Fibroblast of the conjunctiva (primary cell): ENCODE data around the gene ZFYVE1.
"Not testable (repeated sequence)": the region's sequence is repeated elsewhere in the genome, so short reads cannot be mapped to it uniquely, and the experiment has no call there.

Experiments
- DNase-seq: peaks from one replicate; pipeline ENCODE4 v3.0.0-alpha.2; 2010; ENCODE audit warnings: low read depth

The ZFYVE1 gene

DNA sequence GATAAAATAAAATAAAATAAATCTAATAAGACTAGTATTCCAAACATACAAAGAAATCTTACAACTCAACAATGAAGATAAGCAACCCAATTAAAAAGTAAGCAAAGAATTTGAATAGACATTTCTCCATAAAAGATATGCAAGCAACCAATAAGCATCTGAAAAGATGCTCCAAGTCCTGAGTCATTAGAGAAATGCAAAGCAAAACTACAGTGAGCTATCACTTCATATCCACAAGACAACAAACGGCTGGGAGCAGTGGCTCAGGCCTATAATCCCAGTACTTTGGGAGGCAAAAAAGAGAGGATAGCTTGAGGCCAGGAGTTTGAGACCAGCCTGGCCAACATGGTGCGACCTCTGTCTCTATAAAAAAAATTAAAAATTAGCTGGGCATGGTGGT is 26.8 kb downstream of the ZFYVE1 start:
- DNase-seq = no peak

DNA sequence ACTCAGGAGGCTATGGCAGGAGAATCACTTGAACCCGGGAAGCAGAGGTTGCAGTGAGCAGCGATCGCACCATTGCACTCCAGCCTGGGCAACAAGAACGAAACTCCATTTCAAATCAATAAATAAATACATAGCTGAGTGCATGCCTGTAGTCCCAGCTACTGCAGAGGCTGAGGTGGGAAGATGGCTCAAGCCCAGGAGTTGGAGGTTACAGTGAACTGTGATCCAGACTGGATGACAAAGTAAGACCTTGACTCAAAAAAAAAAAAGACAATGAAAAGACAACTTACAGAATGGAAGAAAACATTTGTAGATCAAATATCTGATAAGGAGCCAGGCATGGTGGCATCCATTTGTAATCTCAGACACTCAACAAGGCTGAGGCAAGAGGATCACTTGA is 27.6 kb downstream of the ZFYVE1 start:
- no peak for DNase-seq

- DNase-seq = no peak
Measured at GRCh38 chr14:72998252-72998903, 28.5 kb downstream of the ZFYVE1 start.

DNA sequence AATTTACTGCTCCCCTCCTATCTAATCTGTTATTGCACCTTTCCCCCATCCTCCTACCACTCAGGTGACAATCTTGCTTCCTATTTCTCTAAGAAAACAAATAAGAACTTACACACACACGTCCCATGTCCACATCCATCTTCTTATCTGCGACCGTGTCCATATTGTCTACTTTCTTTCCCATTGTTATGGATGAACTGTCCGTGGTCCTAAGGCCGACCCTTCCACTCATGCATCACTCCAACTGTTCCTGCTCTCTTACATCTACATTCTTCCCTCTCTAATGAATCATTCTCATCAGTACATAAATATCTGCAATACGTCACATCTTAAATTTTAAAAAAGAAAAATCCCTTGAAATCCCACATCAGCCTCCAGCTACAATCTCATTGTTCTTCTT is 30.0 kb downstream of the ZFYVE1 start:
- no peak for DNase-seq

- DNase-seq = no peak
Measured at GRCh38 chr14:72990171-72990570, 36.7 kb downstream of the ZFYVE1 start.

DNA sequence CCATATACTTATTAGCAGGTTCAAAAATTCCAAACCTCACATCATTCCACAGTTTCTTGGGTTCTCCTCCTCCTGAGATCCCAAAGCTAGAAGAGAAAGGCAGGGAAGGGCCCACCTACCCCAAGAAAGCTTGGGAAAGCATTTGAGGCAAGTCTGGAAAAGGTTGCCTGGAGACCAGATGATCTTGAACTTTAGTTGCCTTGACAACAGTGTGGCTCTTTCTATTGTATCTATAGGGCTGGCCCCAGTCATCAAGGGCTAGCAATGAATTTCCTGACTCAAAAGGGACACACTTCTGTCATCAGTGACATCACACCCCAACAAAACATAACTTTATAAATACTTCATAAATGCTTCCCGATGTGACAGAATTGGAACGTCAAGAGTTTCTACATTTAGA is 40.0 kb downstream of the ZFYVE1 start:
- DNase-seq = no peak

DNA sequence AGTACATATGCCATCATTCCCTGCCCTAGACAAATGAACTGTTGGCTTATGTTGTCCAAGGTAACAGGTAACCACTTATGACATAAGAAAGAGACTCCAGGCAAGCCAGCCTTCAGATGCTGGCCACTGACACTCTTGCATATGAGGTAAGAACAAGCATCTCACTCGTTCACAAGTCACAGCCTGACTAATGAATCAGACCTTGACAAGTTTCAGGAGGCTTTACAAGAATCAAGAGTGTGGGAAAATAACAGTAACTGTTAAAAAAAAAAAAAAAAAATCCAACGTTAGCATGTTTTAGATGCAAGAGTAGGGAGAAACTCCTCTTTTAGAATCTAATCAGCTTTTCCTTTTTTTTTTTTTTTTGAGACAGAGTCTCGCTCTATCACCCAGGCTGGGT is 40.7 kb downstream of the ZFYVE1 start:
- DNase-seq = no peak

- no peak for DNase-seq
Measured at GRCh38 chr14:72982146-72982708, 44.7 kb downstream of the ZFYVE1 start.

- DNase-seq = no peak
Measured at GRCh38 chr14:72980863-72981262, 46.0 kb downstream of the ZFYVE1 start.

- DNase-seq = no peak
Measured at GRCh38 chr14:72978856-72979255, 48.0 kb downstream of the ZFYVE1 start.

DNA sequence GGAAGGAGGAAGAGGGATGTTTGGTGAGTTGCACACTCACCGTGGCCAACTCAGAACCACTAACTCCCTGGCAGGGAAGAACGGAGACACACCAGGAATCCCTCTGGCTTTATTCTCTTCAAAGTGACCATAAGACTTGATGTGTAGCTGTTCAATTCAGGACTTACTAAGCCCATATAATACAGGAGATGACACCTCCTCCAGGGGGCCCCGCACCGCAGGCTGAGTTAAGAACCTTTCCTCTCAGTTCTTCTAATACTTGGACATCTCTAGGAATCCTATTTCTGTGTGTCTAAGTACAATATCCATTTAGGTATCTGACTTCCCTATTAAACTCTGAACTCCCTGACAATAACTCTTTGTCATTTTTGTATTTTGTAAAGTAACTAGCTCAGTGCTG is 51.1 kb downstream of the ZFYVE1 start:
- no peak for DNase-seq

- DNase-seq = no peak
Measured at GRCh38 chr14:72974661-72975060, 52.2 kb downstream of the ZFYVE1 start.

- no peak for DNase-seq
Measured at GRCh38 chr14:72970824-72971434, 56.0 kb downstream of the ZFYVE1 start.

- DNase-seq = no peak
Measured at GRCh38 chr14:72970058-72970630, 56.8 kb downstream of the ZFYVE1 start.

- no peak for DNase-seq
Measured at GRCh38 chr14:72968316-72968715, 58.6 kb downstream of the ZFYVE1 start.

DNA sequence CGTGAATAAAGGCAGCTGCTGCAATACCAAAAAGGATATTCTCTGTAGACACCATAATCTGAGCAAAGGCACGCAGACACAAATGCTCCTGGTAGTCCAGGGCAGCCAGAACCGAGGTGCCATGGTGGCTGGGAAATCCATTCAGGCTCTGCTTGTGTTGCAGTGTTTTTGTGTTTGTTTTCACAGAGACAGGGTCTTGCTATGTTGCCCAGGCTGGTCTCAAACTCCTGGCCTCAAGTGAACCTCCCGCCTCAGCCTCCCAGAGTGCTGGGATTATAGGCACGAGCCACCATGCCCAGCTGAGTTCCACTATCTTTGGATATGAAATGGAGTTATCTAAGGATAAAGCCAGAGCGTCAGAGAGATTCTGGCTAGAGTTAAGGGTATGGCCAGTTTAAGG is 60.9 kb downstream of the ZFYVE1 start:
- DNase-seq = no peak

- no peak for DNase-seq
Measured at GRCh38 chr14:72965249-72965648, 61.7 kb downstream of the ZFYVE1 start.

GRCh38 chr14:72962829-72963312 is 64.0 kb downstream of the ZFYVE1 start:
- peak; percentile 80 for DNase-seq

- DNase-seq = peak; percentile 58
Measured at GRCh38 chr14:72962336-72962754, 64.6 kb downstream of the ZFYVE1 start.

- DNase-seq = no peak
Measured at GRCh38 chr14:72961579-72962335, 65.1 kb downstream of the ZFYVE1 start.

GRCh38 chr14:72961016-72961415 is 65.9 kb downstream of the ZFYVE1 start:
- DNase-seq = not testable (repeated sequence)

DNA sequence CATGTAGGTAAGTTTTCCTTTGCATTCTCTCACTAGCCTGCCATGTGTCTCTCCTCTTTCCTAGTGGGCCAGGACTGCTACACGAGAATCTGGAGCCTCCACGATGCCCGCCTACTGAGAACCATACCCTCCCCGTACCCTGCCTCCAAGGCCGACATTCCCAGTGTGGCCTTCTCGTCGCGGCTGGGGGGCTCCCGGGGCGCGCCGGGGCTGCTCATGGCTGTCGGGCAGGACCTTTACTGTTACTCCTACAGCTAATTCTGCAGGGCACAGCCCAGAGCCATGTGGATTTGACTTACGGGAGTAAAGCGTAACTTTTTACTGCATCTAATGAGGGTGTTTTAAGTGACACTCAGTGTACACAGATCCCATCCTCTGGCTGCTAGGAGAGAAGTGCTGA is 68.4 kb downstream of the ZFYVE1 start:
- no peak for DNase-seq

GRCh38 chr14:72957213-72957612 is 69.7 kb downstream of the ZFYVE1 start:
- no peak for DNase-seq
